ENCODE data around the gene PPP1R15B.

PPP1R15B gene

DNA sequence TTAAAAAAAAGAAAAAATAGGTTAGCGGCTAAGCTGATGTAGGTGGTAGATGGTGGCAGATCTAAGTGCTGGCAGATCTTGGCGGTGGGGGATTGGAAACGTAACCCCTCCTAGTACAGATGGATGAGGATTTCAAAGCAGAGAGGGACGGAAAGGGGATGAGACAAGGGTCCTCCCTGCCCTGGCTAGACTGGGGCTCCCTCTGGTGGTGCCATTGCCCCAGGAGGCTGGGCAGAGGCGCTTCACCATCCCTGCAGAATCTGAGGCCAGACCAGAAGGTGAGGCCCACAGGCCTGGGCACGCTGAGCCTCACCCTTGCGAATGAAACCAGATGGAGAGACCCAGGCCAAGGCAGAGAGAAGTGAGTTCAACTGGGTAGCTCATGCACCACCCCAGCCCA, 44.9 kb downstream of the PPP1R15B start:
- no peak for DNase-seq

DNA sequence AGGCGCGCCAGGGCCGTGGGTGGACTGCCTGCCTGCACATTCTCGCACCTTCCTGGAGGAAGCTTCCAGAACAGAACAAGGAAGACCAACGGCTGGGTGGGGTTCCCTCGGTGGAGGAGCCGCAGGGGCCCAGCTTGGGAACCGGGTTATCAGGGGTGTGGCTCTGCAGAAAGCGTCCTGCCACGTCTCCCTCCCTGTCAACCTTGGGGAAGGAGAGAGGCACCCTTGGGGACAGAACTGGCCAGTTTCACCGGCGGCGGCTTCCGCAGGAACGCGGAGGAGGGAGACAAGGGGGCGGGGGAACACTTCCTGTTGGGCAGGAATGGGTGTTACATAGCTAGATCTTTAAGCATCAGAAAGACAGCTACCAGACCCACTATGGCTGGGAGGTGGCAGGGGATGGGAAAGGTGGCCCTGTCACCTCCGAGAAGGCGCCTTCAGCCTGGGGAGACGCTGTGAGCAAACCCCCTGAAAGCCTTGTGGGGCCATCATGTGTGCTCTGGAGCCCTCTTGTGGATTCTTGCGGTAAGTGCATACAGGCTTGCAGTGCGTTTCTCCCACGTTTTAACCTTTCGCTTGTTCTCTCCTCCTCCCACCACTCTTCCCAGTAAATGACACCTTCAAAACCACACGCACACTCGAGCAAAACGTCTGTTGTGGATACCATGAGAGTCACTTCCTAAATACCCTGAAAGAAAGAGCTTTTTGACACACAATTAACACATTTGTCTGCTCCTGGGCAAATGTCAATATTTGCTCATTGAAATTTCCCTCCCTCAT, 48.1 kb downstream of the PPP1R15B start:
- peak; percentile 59 for DNase-seq

DNA sequence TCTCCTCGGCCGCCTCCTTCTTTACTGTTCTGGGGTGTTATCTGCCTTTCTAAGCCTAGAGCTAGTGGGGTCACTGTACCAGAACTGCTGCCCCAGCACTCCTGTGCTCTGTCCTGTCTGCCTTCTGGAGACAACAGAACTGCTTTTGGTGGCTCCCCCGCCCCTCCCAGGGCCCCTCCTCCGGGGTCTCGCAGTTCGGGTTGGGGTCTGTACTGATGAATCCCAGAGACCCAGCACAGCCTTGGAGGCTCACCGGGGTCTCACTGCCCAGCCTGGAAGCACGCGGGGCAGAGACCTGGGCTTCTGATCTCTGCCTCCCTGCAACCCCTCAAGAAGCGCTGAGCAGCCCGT, 48.7 kb downstream of the PPP1R15B start:
- DNase-seq: no peak

DNA sequence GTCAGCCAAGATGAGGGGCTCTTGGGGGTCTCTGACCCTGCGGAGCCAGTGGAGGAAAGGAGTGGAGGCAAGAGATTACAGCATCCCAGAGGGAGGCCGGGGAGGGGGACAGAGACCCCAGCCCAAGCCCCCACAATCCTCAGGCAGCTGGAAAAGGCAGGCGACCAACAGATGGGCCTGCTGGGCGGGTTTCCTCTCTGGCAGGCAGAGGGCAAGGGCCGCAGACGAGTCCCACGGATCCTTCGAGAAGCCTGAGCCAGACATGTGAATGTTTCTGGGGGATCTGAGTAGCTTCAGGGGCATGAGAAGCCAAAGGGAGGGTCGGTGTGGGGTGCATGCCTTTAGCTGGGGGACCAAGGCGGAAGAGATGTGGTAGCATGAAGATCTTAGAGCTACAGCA, 49.8 kb downstream of the PPP1R15B start:
- no peak for DNase-seq

DNA sequence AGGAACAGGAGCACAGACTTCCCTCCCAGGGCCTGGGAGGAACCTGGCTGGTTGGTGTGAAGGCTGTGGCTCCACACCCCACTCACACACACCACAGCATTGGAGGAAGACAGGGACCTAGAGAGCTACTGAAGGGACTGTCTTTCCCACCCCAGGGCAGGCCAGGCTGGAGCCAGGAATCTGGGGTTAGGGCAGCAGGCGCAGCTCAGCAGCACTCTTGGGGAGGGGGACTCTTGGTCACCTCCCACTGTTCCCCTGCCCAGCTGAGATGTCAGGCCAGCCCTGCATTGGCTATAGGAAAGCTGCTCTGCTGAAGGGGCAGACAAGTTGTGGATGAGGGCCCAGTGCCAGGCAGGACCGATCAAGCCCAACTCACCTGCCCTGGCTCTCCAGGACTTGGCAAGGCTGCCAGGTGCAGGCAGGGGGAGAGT, 50.3 kb downstream of the PPP1R15B start:
- no peak for DNase-seq

DNA sequence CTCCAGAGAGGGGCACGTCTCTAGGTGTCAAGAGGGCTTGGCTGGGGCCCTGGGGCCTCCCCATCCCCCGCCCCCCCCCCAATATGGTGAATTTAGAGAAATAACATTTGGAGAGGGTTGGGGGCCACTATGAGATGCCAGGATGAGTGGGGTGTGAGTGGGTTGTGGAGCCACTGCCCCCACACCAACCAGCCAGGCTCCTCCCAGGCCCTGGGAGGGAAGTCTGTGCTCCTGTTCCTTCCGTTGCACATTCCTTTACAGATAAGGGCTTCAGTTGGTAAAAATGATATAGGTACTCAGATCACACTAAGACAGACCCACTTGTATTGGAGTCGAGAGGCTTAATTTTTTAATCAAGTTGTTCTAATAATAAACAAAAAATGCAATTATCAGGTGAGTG, 51.3 kb downstream of the PPP1R15B start:
- no peak for DNase-seq

DNA sequence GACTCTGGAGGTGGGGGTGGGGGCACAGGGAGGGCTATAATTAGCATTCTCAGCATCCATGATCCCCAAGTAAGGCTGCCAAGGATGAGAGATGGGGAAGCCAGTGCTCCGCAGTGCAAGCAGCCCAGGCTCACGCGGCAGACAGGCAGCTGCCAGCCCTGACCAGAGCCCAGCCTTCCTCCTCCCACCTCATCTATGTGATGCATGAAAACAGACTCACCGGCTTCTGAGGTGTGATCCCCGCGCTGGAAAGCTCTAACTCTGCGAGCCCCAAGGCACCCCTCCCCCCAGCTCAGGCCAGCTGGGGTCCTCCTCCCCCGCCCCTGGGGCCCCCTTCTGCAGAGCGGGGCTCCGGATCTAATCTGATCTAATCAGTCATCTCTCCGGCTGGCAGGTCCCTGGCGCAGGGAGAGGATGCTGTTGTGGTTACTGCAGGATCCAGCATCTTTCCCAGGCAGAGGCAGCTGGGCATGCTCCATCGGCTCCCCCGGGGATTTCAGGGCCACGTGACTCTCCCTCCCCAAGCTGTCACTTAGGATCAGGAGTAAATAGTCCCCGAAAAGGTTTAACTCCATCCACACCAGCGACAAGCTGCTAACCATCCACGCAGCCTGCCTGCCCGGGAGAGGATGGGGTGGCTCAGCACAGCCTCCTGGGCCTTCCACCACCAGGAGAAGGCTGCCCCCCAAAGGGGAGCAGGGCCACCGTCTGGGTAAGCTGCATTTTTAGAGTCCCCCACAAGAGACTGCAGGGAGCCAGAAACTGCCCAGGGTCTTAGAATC, 52.0 kb downstream of the PPP1R15B start, which contains the start of gene PLEKHA6:
Gene PLEKHA6 (minus strand): TSS at position 456 of the 782 bp plus-strand sequence. CDS start 86,202 bp downstream, outside the sequence.
- no peak for DNase-seq

DNA sequence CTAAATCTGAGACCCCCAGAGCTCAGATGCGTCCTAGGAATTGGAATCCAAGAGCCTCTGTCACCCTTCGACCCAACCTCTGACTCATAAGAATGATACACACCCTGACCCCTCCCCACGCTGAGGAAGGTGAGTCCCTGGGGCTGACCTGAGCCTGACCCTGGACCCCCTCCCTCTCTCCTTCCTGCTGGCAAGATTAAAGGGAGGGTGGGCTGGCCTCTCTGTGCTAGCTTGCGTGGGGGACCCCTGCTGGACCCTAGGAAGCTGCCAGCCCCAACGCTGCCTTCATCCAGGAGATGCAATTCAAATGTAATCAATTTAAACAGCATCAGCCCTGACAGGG, 52.5 kb downstream of the PPP1R15B start:
- DNase-seq: no peak

DNA sequence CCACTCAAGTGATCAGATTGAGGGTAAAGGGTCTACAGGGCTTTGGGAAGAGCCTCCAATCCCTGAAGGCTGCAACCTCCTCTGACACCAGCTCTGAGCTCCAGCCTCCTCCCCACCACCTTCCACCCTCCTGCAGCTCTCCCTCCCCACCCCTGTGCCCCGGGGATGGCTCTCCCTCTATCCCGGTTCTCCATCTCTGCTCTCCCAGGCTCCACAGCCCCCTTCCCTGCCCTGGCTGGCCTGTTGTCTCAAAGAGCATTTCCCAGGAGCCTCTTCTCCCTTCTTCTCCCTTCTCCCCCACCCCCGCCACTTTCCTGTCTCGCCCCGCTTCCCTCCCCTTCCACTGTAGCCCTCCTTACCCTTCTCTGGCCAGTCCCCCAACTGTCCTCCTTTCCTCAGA, 53.0 kb downstream of the PPP1R15B start:
- DNase-seq: no peak

DNA sequence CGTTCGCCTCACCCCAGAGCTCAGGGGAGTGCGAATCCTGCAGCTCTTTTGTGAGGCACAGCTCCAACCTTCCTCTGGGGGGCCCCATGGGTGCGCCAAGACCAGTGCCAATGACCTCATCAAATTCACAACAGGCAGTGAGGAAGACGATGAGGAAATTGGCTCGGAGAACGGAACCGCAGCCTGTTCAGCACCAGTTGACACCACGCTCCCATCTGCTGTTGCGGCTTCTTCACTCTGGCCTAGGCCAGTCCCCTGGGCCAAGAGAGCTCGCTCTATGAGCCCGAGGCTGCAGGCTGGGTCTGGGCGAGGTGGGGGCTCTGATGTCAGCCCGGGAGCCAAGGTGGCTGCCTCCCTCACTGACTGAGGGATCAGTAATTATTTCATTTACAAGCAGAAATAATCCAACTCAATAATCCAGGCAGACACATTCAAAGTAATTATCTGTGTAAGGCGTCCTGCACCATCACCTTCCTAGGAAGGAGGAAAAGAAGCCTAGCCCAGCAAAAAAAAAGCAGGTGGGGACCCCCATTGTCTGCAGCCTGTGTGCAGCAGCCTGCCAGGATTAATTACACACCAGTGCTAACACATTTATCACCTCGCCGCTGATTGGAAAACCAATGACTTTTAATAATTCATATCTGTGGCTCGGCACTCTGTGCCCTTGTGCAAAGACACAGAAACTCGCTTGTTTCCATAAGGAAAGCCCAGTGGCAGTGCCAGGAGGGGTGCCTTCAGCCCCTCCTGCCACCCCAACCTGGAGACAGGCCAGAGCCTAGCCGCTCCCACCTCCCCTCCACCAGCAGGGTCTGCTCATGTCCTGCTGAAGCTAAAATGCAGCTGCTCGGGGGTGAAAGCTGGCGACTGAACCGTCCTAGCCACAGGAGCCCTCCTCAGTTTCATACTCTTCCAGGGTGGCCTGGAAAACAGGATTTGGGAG, 53.8 kb downstream of the PPP1R15B start:
- DNase-seq: no peak

DNA sequence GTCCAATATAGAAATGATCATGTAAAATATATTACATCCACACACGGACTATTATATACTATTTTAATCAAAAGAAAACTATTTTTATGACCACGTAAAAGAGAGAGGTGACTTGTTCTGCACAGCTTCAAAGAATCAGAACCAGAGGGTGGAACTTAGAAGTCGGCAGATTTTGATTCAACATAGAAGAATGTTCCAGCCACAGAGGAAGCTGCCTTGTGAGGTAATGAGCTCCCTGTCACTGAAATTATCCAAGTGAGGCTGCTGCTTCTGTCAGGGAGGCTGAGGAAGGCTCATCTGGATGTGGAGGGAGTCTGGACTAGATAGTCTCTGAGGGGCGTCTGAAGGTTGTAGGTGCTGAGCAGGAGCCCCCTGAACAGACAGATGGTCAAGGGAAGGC, 54.6 kb downstream of the PPP1R15B start:
- DNase-seq: no peak

DNA sequence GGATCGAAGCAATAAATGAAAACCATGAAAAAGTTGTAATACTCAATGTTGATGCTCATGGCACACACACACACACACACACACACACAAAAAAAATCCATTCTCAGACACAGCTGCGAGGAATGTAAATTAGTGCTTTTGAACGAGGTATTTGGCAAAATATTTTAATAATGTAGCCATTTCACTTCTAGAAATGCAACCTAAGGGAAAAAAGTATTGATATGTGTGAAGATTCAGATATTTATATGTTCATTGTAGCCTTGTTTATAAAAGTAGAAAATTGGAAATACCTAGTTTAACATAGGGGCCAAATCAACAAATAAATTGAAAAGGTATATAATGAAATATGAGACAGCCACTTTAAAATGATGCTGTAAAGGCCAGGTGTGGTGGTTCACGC, 55.7 kb downstream of the PPP1R15B start:
- DNase-seq: no peak

DNA sequence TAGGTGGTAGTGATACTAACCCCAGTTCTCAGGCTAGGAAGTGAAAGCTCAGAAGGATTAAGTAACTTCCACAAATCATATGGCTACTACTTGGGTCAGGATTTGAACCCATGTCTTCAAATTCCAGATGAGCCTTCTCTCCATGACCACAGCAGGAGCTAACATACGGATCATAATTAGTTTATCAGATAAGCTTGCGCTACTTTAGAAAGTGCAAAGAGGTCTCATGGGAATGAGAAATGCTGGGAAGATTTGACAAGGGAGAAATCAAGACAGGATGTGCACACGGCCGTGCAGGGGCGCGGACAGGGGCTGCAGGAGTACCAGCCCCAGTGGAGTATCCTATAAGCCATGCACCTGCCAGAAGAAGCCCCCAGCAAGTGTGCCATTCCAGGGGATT, 57.0 kb downstream of the PPP1R15B start:
- DNase-seq: no peak

Data from stimulated activated CD4-positive, alpha-beta T cell treated with anti-CD3 and anti-CD28 coated beads, Interleukin-12 subunit alpha, Interleukin-12 subunit beta, amount 100 ng/mL, for 4 hours (primary cell).